ENCODE results near the gene MMP24.

The MMP24 gene

GRCh38 chr20:35316086-35316485, 89.6 kb downstream of the MMP24 start:
- no peak for DNase-seq

- no peak for DNase-seq
Observed at GRCh38 chr20:35317416-35318210, 91.1 kb downstream of the MMP24 start.

GRCh38 chr20:35318502-35319157, 92.1 kb downstream of the MMP24 start:
- DNase-seq: no peak

GRCh38 chr20:35319192-35319870, 92.8 kb downstream of the MMP24 start:
- DNase-seq: no peak

GRCh38 chr20:35319871-35320197, 93.3 kb downstream of the MMP24 start:
- no peak for DNase-seq

- no peak for DNase-seq
Observed at GRCh38 chr20:35320396-35321126, 94.1 kb downstream of the MMP24 start.

GRCh38 chr20:35325401-35325800, 98.9 kb downstream of the MMP24 start:
- DNase-seq: no peak

GRCh38 chr20:35326021-35326739, 99.7 kb downstream of the MMP24 start:
- no peak for DNase-seq

Measured in activated T-cell treated with anti-CD3 and anti-CD28 coated beads for 4 hours (primary cell).